IPS DF 19.7 (cell line): ENCODE measurements around the gene FIGN.

Experiments used
- DNase-seq: peaks from one replicate; pipeline ENCODE4 v3.0.0-alpha.2; 2013; ENCODE audit warnings: low read depth, low spot score

Gene FIGN

DNA sequence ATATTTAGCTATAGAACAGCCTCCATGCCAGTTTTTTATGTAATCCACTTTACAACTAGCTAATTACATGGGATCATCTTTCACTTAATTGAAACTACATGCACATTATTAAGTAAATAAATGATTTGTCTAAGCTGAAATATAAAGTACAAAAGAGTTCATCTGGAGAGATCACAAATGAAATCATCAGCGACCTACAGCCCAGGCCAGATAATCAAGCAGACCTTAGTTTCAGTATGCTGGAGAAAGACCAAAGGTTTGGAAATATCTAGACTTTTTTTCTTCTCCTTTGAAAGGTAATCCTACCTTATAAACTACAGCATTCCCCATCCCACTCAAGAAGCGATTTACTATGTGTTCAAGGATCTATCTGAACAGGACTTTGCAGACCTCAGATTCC lies 26.5 kb downstream of the FIGN start:
- DNase-seq = no peak

DNA sequence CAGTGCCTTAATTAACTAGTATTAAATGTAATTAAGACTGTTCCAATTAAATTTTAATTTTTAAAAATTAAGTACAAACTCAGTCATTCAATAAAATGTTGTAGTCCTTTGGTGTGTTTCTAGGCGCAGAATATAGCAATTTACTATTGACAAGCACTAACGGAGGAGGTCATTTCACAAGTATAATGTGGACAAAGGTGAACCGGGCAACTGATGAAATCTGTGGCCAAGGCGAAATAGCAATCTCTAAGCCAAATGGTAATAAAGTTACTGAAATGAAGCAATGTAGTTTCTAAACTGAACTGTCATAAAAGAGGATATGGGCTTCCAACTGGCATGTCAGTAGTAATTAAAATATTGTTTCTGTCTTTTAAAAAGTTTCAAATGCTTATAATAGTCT lies 27.5 kb downstream of the FIGN start:
- DNase-seq = no peak

DNA sequence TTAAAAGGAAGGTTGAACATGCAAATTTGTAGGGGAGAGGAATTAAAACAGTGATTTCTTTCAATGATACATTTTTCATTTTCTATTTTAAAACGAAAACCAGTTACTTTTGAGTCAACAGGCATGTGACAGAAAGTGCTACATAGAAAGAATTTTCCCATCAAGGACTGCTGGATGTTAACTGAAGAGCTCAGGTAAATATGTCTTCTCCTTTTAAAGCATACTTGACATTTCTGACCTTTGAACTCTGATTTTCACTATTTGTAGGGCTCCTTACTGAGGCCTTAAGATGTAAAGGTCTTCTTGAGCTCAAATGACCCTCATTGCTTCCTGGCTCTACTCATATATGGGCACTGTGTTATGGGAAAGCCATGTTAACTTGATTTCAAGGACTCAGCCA lies 32.4 kb downstream of the FIGN start:
- no peak for DNase-seq

DNA sequence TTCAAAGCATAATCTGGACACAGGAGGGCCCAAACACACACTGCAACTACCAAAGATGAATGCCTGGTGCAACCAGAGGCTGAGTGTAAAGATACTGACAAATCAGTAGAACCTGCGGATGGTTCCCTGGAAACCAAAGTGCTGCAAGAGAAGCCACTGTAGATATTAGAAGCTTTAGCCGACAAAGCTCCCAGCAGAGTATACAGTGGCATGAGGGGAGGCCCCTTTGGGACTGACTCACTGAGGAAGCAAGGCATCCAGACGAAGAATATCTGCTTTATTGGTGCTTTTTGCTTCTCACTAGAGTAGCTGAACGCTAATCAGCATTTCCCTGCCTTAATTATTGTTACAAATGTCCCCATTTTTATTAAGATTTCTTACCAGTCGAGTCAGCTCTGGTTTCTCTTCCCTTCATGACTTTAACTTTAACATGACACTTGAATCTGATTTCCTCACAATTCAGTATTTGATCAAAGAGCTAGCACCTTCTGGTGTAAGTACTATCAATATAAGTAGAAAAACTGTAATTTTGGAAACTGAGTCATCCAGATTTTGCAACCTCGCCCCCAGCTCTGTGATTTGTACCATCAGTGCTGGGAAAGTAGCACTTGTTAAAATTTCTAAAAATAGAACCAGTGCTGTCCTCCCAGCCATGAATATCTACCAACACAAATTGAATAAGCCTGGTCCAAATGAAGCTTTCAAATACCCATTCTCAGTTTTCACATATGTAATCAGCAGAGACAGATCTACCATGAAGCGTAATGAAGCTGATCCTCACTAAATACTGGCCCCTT lies 34.2 kb downstream of the FIGN start:
- DNase-seq = no peak

DNA sequence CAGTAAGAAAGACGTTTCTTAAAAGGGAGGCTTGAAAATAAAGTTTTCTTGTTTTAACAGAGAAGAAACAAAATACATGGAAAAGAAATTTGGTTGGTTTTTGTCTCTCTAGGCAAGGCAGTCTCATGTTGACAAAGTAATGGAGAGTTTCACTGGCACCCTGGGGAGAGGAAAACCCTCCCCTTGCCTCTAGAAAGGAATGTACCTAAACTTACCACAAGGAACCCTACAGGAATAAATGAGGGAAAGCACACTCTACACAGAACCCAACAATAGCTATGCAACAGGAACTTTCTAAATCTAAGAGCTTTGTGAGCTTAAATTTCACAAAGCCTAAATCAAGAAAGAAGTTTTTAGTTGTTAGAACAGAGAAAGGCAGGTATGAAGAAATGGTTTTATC lies 37.0 kb downstream of the FIGN start:
- peak; percentile 60 for DNase-seq

DNA sequence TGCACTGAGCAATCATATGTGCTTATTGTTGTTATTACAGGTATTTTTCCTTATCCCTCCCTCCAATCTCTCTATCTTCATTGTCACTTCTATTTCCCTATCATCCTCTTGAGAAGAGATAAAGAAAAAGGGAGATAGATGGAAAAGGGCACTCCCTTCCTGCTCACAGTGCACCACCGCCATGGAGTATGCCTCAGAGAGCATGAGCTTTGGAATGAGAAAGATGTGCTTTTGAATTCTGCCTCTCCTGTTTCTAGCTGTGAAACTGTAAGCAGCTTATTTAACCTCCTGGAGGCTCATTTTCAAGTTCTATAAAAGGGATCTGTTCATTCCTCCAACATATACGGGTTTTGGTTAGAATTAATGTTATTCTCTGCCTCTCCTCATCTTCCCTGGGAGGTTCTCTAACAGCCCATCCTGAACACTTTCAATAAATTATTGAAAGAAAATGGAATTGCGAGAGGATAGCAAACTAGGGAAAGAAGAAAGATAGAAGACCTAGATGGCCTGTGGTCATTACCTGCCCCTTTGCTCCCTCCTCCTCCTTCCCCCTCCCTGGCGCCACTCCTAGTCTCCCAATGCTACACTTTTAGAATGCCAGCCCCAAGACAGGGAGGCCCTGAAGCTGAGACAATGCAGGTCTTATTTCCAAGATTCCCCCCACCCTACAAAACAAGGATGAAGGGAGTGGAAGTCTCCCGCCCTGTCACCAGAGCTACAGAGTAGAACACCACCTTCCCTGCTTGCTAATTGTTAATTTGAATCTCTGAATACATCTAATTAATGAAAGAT lies 37.8 kb downstream of the FIGN start:
- DNase-seq = no peak

DNA sequence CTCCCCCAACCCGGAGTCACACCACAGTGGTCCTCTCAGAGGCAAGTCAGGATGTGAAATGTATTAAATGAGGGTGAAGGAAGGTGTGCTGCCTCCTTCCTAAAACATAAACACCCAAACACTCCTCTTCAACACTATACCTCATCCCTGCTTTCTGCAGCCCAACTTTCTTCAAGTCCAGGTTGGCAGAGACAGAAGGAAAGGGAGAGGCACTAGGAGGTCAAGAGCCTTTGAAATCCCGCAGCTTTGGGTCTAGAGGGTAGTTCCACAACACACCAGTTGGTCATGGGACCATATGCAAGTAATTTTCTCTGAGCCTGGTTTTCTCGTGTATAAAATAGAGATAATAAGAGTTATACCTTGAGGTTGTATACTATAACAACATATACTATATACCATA lies 38.4 kb downstream of the FIGN start:
- DNase-seq = no peak

DNA sequence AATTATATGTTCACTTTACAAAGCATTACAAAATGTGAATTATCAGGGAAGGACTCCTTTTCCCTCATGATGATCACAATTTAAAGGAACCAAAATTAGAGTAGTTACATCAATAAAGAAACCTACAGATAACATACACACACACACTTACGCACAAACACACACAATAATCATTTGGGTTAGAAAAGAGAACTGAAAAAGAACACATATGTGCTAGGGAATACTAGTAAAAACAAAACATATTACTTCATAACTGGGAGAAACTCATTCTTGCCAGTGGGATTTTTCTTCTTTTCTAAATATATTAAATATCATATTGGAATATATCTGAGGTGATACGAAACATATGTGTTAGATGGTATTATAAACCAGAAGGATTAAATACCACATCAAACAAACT lies 42.3 kb downstream of the FIGN start:
- no peak for DNase-seq

DNA sequence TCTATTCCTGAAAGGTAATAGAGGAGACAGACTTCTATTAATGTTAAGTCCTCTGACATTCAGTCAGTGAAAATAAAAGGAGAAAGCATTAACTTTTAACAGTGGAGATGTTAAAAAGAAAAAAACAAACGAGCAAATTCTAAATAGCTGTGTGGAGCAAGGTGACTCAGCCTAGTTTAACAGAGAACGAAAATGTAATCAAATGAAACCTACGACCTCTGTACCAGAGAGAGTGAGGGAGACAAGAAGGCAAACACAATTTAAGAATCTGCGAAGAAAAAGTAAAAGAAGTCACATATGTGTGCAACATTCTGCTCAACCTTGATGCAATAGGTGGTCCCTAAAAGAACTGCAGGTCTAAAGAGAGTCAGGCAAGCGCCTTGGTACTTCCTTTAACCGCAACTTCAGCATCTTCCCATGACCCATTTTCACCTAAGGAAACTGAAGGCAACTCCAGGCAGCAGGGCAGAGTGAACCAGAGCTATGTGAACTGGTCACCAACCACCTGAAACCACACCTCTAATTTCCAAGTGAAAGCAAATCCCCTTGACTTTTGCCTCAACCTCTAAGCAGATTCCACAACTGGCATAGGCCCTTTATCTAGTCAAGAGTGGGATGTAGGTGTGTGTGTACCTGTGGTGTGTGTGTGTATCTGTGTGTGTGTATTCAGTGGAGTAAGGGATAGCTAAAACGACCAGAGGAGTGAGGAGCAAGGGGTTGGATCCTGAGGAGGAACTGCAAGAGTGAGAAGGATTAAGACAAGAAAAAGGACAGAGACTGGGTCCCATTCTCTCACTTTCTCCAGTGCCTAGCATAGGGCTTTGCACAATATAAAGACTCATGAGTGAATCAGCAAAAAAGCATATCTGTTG lies 43.0 kb downstream of the FIGN start:
- DNase-seq = no peak

DNA sequence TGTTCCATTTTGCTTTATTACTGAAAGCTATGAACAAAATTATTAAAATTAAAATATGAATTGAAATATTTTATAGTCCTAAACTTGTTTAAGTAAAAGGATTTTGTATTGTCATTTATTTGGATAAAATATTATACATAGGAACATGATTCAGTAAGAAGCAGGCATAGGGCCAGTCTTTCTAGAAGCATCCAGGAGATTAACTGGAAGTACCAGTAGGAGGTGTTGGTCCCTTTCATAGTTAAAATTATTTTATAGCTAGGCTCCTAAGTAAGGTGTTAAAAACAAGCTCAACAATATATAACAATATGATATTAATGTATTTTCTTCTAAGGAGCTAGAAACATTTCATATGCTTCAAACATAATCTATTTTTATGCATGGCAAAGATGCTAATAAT lies 43.7 kb downstream of the FIGN start:
- DNase-seq = no peak

DNA sequence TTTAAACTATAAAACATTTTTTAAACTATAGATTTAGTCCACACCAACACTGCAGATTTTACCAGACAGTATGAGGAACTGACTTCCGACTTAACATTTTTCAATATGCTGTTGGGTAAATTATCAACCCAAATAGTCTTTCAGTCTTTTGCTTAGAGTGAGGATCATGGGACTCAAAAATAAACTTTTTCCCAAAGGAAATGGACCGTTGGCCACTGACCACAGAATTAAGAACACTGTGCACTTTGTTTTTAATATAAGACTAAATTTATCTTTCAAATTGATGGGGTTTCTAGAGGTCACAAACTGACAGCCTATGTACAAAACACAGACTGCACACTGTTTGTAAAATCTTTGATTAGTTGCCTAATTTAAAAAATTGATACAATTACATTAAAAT lies 44.9 kb downstream of the FIGN start:
- DNase-seq = no peak

DNA sequence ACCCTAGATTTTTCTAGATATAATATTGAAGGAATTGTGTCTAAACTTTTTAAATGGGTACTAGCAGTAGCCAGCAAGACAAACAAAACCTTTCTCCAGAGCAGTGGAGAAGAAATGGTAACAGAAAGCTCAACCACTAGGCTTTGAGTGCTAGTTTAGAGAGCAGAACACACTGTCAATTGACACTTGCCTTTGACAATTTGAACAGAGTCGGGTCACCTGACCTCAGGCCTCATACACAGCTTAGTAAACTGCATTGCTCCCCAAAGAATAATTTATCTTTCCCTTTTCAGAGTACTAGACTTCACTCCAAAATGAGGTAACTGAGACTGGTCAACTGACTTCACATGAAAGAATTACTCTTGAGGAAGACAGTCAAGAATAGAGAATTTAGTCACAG lies 48.6 kb downstream of the FIGN start:
- DNase-seq = no peak

DNA sequence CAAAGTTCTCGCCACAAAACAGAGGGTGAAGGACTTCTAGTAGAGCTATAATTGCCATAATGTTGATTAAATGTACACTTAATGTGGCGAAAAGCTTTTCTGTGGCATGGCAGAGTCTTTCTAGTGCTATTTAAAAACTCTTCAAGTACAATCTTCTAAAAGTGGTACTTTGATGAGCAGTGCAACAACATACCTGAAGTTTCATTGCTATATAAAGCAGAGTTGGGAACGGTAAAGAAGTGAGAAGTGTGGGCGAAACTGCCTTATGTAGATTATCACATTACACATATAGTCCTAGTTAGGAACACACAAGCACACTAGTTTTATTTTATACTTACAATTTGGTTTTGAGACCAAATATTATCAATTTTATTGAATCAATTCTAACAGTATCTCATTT lies 49.5 kb downstream of the FIGN start:
- no peak for DNase-seq

DNA sequence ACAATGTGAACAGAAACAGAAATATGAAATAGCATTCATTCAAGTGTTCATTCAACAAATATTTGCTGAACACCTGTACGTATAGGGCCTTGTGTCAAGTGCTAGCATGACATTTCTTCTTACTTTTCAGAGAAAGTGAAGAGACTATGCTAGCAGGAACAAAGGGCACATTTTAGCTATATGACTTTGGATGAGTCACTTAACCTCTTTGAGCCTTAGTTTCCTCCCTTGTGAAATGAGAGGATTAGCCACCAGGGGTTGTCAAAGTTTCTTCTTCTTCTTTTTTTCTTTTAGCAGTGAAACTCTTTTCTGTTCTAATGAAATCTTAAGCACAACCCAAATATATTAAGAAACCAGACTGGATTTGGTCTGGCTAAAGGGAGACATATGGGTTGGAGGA lies 53.1 kb downstream of the FIGN start:
- no peak for DNase-seq

DNA sequence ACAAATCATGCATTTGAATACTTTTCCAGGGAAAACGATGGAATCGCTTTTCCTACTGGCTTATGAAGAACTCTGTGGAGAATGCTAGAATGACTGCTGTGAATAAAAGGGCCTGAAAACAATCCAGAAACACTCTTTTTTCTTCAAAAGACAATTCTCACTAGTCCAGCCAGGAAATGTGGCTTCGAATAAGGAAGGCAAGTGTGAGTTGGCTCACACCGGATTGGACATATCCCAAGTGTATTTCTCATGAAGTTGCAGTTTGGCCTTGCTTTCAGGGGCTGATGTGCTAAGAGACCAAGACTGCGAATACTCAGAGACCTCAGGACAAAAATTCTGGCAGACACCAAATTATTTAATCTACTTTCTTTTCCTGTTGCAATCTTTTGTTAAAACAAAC lies 54.1 kb downstream of the FIGN start:
- DNase-seq = no peak

DNA sequence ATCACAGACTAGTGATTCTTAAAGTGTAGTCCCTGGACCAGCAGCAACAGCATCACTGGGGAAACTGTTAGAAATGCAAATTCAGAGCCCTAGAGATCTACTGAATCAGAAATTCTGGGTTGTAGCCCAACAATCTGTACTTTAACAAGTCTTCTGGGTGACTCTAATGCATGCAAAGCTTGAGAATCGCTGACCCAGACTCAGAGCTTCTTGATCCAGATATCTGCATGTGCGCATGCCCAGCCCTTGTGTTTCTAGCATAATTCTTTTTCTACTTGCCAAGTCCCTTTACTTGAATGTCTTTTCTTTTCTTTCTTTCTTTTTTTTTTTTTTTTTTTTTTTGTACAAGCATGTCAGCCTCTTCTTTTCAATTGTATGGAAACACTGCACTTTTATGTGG lies 60.4 kb downstream of the FIGN start:
- no peak for DNase-seq

DNA sequence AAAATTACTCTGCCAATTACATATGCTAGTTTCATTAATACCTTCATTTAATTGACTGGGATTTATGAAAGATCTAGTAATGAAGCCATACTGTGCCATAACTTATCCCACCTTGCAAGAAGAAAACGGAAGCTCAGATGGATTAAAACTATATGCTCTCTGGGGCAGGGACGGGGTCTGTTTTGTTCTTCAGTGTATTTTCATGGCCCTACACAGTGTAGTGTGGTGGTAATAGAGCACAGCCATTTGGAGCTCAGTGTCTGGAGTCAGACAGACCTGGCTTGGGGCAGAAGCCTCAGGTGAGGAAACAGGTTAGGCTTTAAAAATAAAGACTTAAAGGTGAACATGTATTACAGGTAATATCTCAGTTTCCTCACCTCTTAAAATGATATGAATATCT lies 62.3 kb downstream of the FIGN start:
- DNase-seq = no peak

DNA sequence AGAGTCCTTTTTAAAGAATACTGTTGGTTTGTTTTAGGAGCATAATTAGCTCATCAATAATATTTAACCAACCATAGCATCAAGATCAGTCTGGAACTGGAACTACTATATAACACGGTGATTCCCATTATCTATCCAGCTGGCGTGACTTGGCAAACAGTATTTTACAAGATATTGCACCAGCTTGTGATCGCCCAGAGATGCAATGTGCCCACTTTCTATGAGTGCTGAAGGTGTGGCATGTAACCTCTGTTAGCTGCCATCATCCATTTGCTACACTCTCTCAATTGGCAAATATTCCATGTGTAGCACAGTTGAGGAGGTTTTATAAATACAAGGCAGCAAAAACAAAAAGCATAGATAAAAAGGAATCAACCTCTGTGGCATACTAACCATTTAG lies 64.9 kb downstream of the FIGN start:
- DNase-seq = no peak

DNA sequence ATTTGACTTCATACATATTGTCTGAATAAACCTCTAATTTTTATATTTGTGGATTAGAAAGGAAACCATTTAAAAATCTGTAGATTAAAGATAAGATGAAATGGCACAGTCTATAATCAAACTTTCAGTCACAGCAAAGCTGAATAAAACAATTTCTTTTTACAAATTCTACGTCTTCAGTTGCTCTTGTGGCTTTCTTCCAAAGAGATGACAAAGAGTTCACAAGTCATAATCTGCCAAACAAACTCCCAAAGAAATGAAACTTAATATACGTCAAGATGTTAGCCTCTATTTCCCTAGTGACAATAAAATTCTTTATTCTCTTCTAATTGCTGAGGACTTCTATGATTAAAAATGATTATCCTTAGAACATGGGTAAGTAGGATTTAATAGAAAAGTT lies 66.3 kb downstream of the FIGN start:
- DNase-seq = no peak

DNA sequence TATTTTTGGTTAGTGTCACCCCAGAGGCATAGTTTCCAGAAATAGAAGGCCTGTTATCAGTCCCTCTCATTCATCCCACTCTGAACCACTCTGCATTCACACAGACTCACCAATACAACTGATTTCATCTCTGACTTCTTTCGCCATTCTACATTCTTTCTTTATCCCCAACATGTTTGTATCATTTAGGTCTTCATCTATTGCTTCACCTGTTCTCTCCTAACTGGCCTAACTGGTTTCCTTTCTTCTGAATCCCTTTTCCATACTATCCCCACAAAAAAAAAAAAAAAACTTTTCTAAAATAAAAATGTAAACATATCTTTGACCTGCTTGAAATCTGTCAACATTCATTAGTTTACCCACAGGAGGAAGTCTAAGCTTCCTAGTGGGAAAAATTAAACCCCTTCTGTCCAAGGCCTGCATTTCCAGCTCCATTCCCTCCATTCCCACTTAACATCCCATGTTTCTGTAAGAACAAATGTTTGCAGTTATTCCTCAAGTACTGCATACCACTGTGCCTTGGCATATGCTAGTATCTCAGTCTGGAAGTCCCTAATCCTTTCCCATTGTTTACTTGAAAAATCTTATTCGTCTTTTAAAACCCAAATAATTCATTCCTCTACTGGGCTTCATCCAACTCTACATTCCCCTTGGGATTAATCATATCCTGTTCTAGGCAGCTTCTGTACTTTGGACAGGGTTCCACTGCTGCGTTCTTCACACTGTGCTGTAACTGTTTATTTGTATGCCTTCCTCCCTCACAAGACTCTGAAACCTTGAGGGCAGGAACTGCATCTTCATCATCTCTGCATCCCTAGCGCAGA lies 68.5 kb downstream of the FIGN start:
- DNase-seq = no peak

DNA sequence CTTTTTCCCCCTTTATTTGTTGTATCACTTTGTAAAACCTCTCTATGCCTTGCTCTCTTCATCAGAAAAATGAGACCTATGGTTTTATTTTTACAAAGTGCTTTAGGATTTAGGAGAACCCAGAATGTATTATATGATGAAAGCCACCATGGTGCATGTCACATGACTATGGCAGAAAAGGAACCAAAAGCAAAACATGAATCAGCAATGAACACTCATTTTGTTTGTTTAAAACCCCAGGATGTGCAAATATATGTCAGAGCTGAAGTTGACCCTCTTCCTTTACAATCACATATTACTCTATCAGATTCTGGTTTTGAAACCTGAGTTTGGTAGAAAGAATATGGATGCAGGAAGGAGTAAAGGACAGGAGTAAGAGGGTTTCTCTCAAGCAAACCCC lies 70.0 kb downstream of the FIGN start:
- no peak for DNase-seq

DNA sequence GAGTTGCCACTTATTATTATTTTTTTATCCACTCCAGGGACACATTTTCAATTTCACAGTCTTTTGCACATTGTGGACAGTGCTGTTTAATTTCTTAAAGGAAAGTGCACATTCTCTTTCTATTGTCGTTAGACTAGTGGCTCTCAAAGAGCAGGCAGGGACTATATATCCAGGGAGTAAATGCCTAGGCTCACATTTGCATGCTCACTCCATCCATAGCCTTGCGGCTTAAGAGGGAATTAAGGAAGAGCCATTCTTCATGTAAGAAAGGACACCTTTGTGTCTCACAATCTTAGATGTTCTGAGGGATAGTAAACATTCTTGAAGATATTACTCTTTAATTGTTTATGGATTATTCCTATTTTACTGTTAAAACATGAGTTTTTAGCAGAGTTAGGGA lies 70.8 kb downstream of the FIGN start:
- no peak for DNase-seq
